Keratinocyte (primary cell): ENCODE measurements around the gene DPH1. TPM values are rescaled to one million over a fixed set of nuclear protein-coding genes. Genes with fewer than 3 reads are reported as not detected.

Source experiments
- DNase-seq: peaks from one replicate; pipeline ENCODE4 v3.0.0-alpha.2; 2011; ENCODE audit warnings: low read depth, missing footprints, low spot score
- FAIRE-seq: peaks from 2 replicates; lab custom pipeline; 2011; peaks lifted over from hg19 to GRCh38; lab: Jason Lieb, UNC
- H2AFZ ChIP-seq: 2 replicates; pipeline ENCODE4 v1.6.0; 2012; ENCODE audit warnings: low read length, control low read depth, inconsistent platforms; ENCODE audit not compliant: control insufficient read depth
- H3K27ac ChIP-seq: 2 replicates; pipeline ENCODE4 v1.5.1; 2011; ENCODE audit warnings: low read length; ENCODE audit not compliant: control insufficient read depth, insufficient read depth
- H3K27me3 ChIP-seq: 3 replicates; pipeline ENCODE4 v1.6.0; 2011; ENCODE audit warnings: low read length; ENCODE audit not compliant: control insufficient read depth, insufficient read depth; ENCODE audit errors: extremely low read depth
- H3K36me3 ChIP-seq, 2 experiments: 2 replicates in 1 of 2; 3 replicates in 1 of 2; pipeline ENCODE4 v1.5.1; 2011; ENCODE audit warnings: low read length in 2 of 2, mild to moderate bottlenecking in 1 of 2; ENCODE audit not compliant: control insufficient read depth in 2 of 2, insufficient read depth in 2 of 2; ENCODE audit errors: extremely low read depth in 1 of 2
- H3K4me1 ChIP-seq: 3 replicates; pipeline ENCODE4 v1.5.1; 2011; ENCODE audit warnings: low read length; ENCODE audit not compliant: control insufficient read depth, insufficient read depth; ENCODE audit errors: extremely low read depth
- H3K4me2 ChIP-seq: 3 replicates; pipeline ENCODE4 v1.6.0; 2011; ENCODE audit warnings: low read depth, low read length; ENCODE audit not compliant: control insufficient read depth, insufficient read depth; ENCODE audit errors: extremely low read depth
- H3K4me3 ChIP-seq, 3 experiments: fragments of 200-600 bp in 1 of 3; sonication (generic) in 1 of 3; 2 replicates in 2 of 3; 3 replicates in 1 of 3; pipeline ENCODE4 v1.5.1; 2011 to 2016; ENCODE audit warnings: low read length in 3 of 3, mild to moderate bottlenecking in 3 of 3, control low read depth in 2 of 3, inconsistent platforms in 1 of 3, low read depth in 1 of 3, mixed read lengths in 1 of 3, mixed run types in 1 of 3, moderate library complexity in 1 of 3; ENCODE audit not compliant: control insufficient read depth in 2 of 3, insufficient read depth in 2 of 3; ENCODE audit errors: extremely low read depth in 1 of 3
- H3K79me2 ChIP-seq: 2 replicates; pipeline ENCODE4 v1.6.0; 2012; ENCODE audit warnings: low read length; ENCODE audit not compliant: control insufficient read depth, insufficient read depth
- H3K9ac ChIP-seq: 3 replicates; pipeline ENCODE4 v1.6.0; 2011; ENCODE audit warnings: low read length; ENCODE audit not compliant: control insufficient read depth, insufficient read depth; ENCODE audit errors: extremely low read depth
- H3K9me1 ChIP-seq: 3 replicates; pipeline ENCODE4 v1.6.0; 2011; ENCODE audit warnings: low read length; ENCODE audit not compliant: control insufficient read depth, insufficient read depth; ENCODE audit errors: extremely low read depth
- H3K9me3 ChIP-seq: 2 replicates; pipeline ENCODE4 v1.5.1; 2012; ENCODE audit warnings: low read depth, low read length; ENCODE audit not compliant: control insufficient read depth
- H4K20me1 ChIP-seq: 3 replicates; pipeline ENCODE4 v1.6.0; 2011; ENCODE audit warnings: low read length; ENCODE audit not compliant: control insufficient read depth, insufficient read depth; ENCODE audit errors: extremely low read depth
- EZH2 ChIP-seq: IDR thresholded peaks from one replicate; pipeline ENCODE4 v1.6.1; 2012; ENCODE audit warnings: inconsistent platforms, mild to moderate bottlenecking, low read length, moderate library complexity
- dilution Hi-C: fragments of 300-500 bp; cut with MboI; formaldehyde crosslinking; loops from one replicate; pipeline ENCODE4 v1.7.0; 2020; ENCODE audit warnings: low sequenced_read_pairs; ENCODE audit not compliant: extremely low pct_ligation_motif_present
- polyA plus RNA-seq, 5 experiments: library from polyadenylated mRNA; depleted of rRNA in 3 of 5; stranded (reverse) in 3 of 5; stranded (forward) in 1 of 5; unstranded in 1 of 5; fragments of >200 nt; gene quantifications; 1 replicate in 1 of 5; 2 replicates in 3 of 5; 3 replicates in 1 of 5; pipeline versions ENCODE4 v1.2.1 to v1.2.3, GENCODE V29; 2011 to 2012; ENCODE audit warnings: missing spikeins in 2 of 5, low read depth in 1 of 5, low replicate concordance in 1 of 5
- TF ChIP-seq, protein P1 (sequence below), 3 experiments: IDR thresholded peaks in 1 of 3; conservative IDR thresholded peaks in 1 of 3; optimal IDR thresholded peaks in 1 of 3; 2 replicates in 2 of 3; 3 replicates in 1 of 3; pipeline versions ENCODE3 to v1.5.1; 2011; ENCODE audit warnings: low read length in 3 of 3, mild to moderate bottlenecking in 3 of 3, moderate library complexity in 2 of 3, control low read depth in 1 of 3, inconsistent platforms in 1 of 3; ENCODE audit not compliant: insufficient read depth in 2 of 3; ENCODE audit errors: extremely low read depth in 1 of 3

DPH1 gene
- polyA plus RNA-seq, 1 donor (not counting 4 experiments of a cell fraction or from before 2014, with no cell fraction given): 18.9 TPM

DNA sequence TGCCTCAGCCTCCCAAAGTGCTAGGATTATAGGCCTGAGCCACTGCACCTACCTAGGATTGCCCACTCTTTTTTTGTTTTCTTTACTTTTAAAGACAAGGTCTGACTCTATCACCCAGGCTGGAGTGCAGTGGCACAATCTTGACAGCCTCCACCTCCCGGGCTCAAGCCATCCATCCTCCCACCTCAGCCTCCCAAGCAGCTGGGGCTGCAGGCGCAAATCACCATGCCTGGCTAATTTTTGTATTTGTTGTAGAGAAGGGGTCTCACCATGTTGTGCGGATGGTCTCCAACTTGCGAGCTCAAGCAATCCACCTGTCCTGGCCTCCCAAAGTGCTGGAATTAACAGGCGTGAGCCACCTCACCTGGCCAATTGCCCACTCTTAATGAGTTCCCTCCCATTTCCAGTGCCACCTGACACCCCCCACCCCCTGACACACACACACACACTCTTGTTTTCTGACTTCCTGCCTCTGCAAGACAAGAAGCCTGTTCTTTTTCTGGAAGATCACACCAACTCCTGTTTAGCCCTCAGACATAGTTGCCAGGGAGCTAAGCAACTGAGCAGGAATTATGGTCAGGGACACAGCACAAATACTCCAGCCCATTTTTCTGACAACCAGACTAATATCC is 14.4 kb downstream of the DPH1 start:
- Histone ChIP-seq H4K20me1 (peaks cover 6% of the 10 kb centered on the region), H3K27ac (peak overlapping the region; percentile 8), H3K27me3 (no peaks in the 10 kb centered on the region), H3K79me2 (peaks cover 16% of the 10 kb centered on the region), H3K4me3 (no peak overlapping the region), H3K36me3 (peaks cover 8 to 19% of the 10 kb centered on the region in 2 experiments), H2AFZ (no peak overlapping the region), H3K9me3 (no peaks in the 10 kb centered on the region), H3K4me2 (peak overlapping the region; percentile 16), H3K4me1 (peaks cover 36% of the 10 kb centered on the region), H3K9ac (no peak overlapping the region), H3K9me1 (peaks cover 3% of the 10 kb centered on the region)
- TF ChIP-seq EZH2: no peak
- TF ChIP-seq, protein P1, sequence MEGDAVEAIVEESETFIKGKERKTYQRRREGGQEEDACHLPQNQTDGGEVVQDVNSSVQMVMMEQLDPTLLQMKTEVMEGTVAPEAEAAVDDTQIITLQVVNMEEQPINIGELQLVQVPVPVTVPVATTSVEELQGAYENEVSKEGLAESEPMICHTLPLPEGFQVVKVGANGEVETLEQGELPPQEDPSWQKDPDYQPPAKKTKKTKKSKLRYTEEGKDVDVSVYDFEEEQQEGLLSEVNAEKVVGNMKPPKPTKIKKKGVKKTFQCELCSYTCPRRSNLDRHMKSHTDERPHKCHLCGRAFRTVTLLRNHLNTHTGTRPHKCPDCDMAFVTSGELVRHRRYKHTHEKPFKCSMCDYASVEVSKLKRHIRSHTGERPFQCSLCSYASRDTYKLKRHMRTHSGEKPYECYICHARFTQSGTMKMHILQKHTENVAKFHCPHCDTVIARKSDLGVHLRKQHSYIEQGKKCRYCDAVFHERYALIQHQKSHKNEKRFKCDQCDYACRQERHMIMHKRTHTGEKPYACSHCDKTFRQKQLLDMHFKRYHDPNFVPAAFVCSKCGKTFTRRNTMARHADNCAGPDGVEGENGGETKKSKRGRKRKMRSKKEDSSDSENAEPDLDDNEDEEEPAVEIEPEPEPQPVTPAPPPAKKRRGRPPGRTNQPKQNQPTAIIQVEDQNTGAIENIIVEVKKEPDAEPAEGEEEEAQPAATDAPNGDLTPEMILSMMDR (optimal IDR thresholded peaks at IDR 0.05 in 1 of 3, IDR thresholded peaks at IDR 0.05 in 1 of 3, conservative IDR thresholded peaks at IDR 0.05 in 1 of 3; ENCODE audit: extremely low read depth in 1 of 3, insufficient read depth in 2 of 3, low read length in 3 of 3): no peak
- no peak for FAIRE-seq
- dilution Hi-C loops: no loop called here
- no peak for DNase-seq

- no peak for TF ChIP-seq EZH2
- TF ChIP-seq, protein P1 (optimal IDR thresholded peaks at IDR 0.05 in 1 of 3, IDR thresholded peaks at IDR 0.05 in 1 of 3, conservative IDR thresholded peaks at IDR 0.05 in 1 of 3; ENCODE audit: extremely low read depth in 1 of 3, insufficient read depth in 2 of 3, low read length in 3 of 3): no peak
- peaks cover 5 to 12% of the 10 kb centered on the region in 2 experiments for H3K36me3 ChIP-seq
- H3K9me3 ChIP-seq: no peaks in the 10 kb centered on the region
- H3K4me1 ChIP-seq: peaks cover 30% of the 10 kb centered on the region
- H3K27me3 ChIP-seq: peaks cover 9% of the 10 kb centered on the region
- H3K27ac ChIP-seq: no peak overlapping the region
- H3K9ac ChIP-seq: no peak overlapping the region
- peaks cover 12% of the 10 kb centered on the region for H4K20me1 ChIP-seq
- H3K4me3 ChIP-seq: no peak overlapping the region
- FAIRE-seq (no peak), DNase-seq (no peak)
- dilution Hi-C loops: no loop called here
- peaks cover 3% of the 10 kb centered on the region for H3K9me1 ChIP-seq
- H2AFZ ChIP-seq: no peak overlapping the region
- peaks cover 11% of the 10 kb centered on the region for H3K79me2 ChIP-seq
- H3K4me2 ChIP-seq: no peak overlapping the region
Observed at GRCh38 chr17:2047590-2047989, 17.6 kb downstream of the DPH1 start.
